ENCODE data around the gene SLC22A4. TPM values are rescaled to one million over a fixed set of nuclear protein-coding genes. Genes with fewer than 3 reads are reported as not detected.

Gene SLC22A4
- total and polyA plus RNA-seq, 2 experiments from 2014 or later: 24.0 to 26.0 TPM

DNA sequence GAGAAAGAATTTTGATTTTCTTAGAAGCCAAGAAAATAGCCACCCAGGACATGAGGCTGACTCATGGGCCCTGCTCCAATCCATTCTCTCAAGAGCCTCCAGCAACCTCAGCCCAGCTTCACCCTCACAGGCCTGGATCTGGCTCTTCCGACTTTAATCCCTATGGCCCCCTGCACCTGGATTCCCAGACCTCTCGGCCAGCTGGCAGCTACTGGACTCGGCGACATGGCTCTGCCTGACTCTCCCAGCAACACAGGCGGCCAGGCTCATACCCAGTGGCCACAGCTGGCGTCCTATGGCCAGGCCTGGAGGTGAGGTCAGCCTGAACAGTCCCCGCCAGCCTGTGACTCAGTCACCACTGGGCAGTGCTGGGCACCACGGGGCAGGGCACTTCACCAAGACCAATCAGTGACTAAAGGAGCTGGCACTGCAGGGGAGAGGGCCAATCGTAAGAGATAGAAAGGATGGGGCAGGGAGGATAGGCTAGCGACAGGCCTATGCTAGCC is 42.9 kb upstream of the SLC22A4 start:
- Histone ChIP-seq H3K9me2 (ENCODE audit: insufficient read depth) (no peaks in the 10 kb centered on the region), H3K36me3 (ENCODE audit: low read depth) (no peaks in the 10 kb centered on the region), H3K9ac (no peak overlapping the region), H3K4me2 (ENCODE audit: unreplicated experiment) (no peak overlapping the region), H3K9me3 (ENCODE audit: low read depth) (no peaks in the 10 kb centered on the region), H3K4me3 (no peak overlapping the region), H4K20me1 (ENCODE audit: insufficient read depth) (no peaks in the 10 kb centered on the region), H3K27ac (no peak overlapping the region), H3F3A (ENCODE audit: insufficient read depth) (no peaks in the 10 kb centered on the region), H3K79me2 (ENCODE audit: insufficient read depth) (no peaks in the 10 kb centered on the region), H3K27me3 (replicated peaks; ENCODE audit: insufficient read depth) (no peaks in the 10 kb centered on the region), H3K4me1 (ENCODE audit: insufficient read depth) (no peaks in the 10 kb centered on the region), H2AFZ (no peak overlapping the region)
- in situ Hi-C loops (cut with MboI): no loop called here
- TF ChIP-seq EZH2phosphoT487 (IDR thresholded peaks at IDR 0.05; ENCODE audit: insufficient read depth, low read depth) (no peak), EZH2 (IDR thresholded peaks at IDR 0.05; ENCODE audit: insufficient read depth, poor library complexity, severe bottlenecking) (no peak)
- 93 to 95% methylated on average over 10 of the region's 10 CpGs for WGBS, 2 experiments (ENCODE audit: low coverage in 1 of 2, low lambda C conversion rate in 2 of 2, missing lambda C conversion rate in 2 of 2)
- peak; percentile 31 for DNase-seq

DNA sequence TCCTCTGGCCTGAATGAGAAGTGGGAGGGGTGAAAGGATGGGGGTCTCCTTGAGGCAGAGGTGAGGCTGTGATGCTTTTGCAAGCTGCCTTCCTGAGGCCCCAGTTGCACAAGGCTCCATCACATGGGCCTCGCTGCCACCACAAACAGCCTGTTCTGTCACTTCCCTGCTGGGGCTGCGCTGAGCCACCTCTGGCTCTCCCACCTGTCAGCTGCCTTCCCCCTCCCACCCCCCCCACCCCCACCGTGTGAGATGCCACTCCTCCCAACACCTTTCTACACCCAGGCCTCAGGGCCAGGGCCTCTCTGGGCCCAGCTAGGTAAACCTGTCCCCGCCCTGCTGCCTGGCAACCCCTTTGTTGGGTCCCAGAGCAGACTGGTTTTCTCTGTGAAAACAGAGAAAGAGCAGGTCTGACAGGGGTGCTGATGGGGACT is 41.2 kb upstream of the SLC22A4 start:
- no peaks in the 10 kb centered on the region for H3K36me3 ChIP-seq (ENCODE audit: low read depth)
- H4K20me1 ChIP-seq (ENCODE audit: insufficient read depth): no peaks in the 10 kb centered on the region
- peaks cover 10% of the 10 kb centered on the region for H3K79me2 ChIP-seq (ENCODE audit: insufficient read depth)
- H3K4me2 ChIP-seq (ENCODE audit: unreplicated experiment): no peak overlapping the region
- H3K27me3 ChIP-seq (replicated peaks; ENCODE audit: insufficient read depth): no peaks in the 10 kb centered on the region
- H3K27ac ChIP-seq: no peak overlapping the region
- no peak for DNase-seq
- no peak overlapping the region for H3K9ac ChIP-seq
- no peaks in the 10 kb centered on the region for H3K9me2 ChIP-seq (ENCODE audit: insufficient read depth)
- no peaks in the 10 kb centered on the region for H3K9me3 ChIP-seq (ENCODE audit: low read depth)
- no peak overlapping the region for H2AFZ ChIP-seq
- no peak overlapping the region for H3K4me3 ChIP-seq
- WGBS, 2 experiments (ENCODE audit: low coverage in 1 of 2, low lambda C conversion rate in 2 of 2, missing lambda C conversion rate in 2 of 2): 58 to 85% methylated on average over 2 to 4 of the region's 4 CpGs
- TF ChIP-seq EZH2phosphoT487 (IDR thresholded peaks at IDR 0.05; ENCODE audit: insufficient read depth, low read depth): no peak
- TF ChIP-seq EZH2 (IDR thresholded peaks at IDR 0.05; ENCODE audit: insufficient read depth, poor library complexity, severe bottlenecking): no peak
- in situ Hi-C loops (cut with MboI): no loop called here
- H3K4me1 ChIP-seq (ENCODE audit: insufficient read depth): no peaks in the 10 kb centered on the region
- peaks cover 3% of the 10 kb centered on the region for H3F3A ChIP-seq (ENCODE audit: insufficient read depth)

- no peaks in the 10 kb centered on the region for H3K9me2 ChIP-seq (ENCODE audit: insufficient read depth)
- H4K20me1 ChIP-seq (ENCODE audit: insufficient read depth): no peaks in the 10 kb centered on the region
- no peak overlapping the region for H3K4me3 ChIP-seq
- H3K27ac ChIP-seq: no peak overlapping the region
- H3K9me3 ChIP-seq (ENCODE audit: low read depth): no peaks in the 10 kb centered on the region
- TF ChIP-seq EZH2 (IDR thresholded peaks at IDR 0.05; ENCODE audit: insufficient read depth, poor library complexity, severe bottlenecking) (no peak), EZH2phosphoT487 (IDR thresholded peaks at IDR 0.05; ENCODE audit: insufficient read depth, low read depth) (no peak)
- no peak overlapping the region for H2AFZ ChIP-seq
- 88 to 93% methylated on average over 8 of the region's 8 CpGs for WGBS, 2 experiments (ENCODE audit: low coverage in 1 of 2, low lambda C conversion rate in 2 of 2, missing lambda C conversion rate in 2 of 2)
- H3K4me1 ChIP-seq (ENCODE audit: insufficient read depth): no peaks in the 10 kb centered on the region
- peaks cover 9% of the 10 kb centered on the region for H3F3A ChIP-seq (ENCODE audit: insufficient read depth)
- no peak overlapping the region for H3K9ac ChIP-seq
- peaks cover 17% of the 10 kb centered on the region for H3K79me2 ChIP-seq (ENCODE audit: insufficient read depth)
- in situ Hi-C loops (cut with MboI): no loop called here
- H3K27me3 ChIP-seq (replicated peaks; ENCODE audit: insufficient read depth): no peaks in the 10 kb centered on the region
- H3K36me3 ChIP-seq (ENCODE audit: low read depth): no peaks in the 10 kb centered on the region
- DNase-seq: no peak
- no peak overlapping the region for H3K4me2 ChIP-seq (ENCODE audit: unreplicated experiment)
Measured at GRCh38 chr5:132253452-132254320, 40.5 kb upstream of the SLC22A4 start.

DNA sequence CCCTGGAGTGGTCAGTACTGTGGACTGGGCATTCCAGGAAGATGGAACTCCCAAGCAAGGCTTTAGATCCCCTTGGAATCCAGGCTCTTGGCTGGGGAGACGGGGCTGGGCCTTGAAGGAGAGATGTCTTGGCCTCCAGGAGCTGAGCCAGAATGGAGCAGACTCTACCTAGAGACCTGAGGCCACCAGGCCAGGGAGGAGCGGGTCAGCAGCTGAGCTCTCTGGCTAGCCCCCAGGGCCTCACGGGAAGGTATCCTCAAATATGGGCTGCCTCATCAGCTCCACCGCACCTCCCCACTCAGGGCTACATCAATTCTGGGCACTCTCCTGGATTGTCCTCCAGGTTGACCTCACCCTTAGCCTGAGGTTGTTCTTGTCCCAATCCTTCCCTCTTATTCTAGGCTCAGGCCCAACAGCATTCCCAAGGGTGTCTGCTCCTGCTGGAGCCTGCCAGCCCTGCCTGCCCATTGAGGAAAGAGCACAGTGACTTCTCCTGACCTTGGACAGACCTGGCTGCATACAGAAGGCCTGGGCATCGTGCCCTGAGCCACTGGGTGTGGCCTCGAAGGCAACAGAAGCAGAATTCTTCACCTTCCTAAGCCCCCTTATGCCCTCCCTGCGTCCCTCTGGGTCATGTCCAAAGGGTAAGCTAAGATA is 39.7 kb upstream of the SLC22A4 start:
- Histone ChIP-seq H3K4me3 (no peak overlapping the region), H4K20me1 (ENCODE audit: insufficient read depth) (no peaks in the 10 kb centered on the region), H3K4me1 (ENCODE audit: insufficient read depth) (peaks cover 2% of the 10 kb centered on the region), H3K79me2 (ENCODE audit: insufficient read depth) (peaks cover 20% of the 10 kb centered on the region), H3K27me3 (replicated peaks; ENCODE audit: insufficient read depth) (no peaks in the 10 kb centered on the region), H2AFZ (no peak overlapping the region), H3K4me2 (ENCODE audit: unreplicated experiment) (no peak overlapping the region), H3K9ac (no peak overlapping the region), H3K9me3 (ENCODE audit: low read depth) (no peaks in the 10 kb centered on the region), H3F3A (ENCODE audit: insufficient read depth) (peaks cover 13% of the 10 kb centered on the region), H3K9me2 (ENCODE audit: insufficient read depth) (no peaks in the 10 kb centered on the region), H3K27ac (no peak overlapping the region), H3K36me3 (ENCODE audit: low read depth) (no peaks in the 10 kb centered on the region)
- in situ Hi-C loops (cut with MboI): no loop called here
- 76 to 78% methylated on average over 7 of the region's 7 CpGs for WGBS, 2 experiments (ENCODE audit: low coverage in 1 of 2, low lambda C conversion rate in 2 of 2, missing lambda C conversion rate in 2 of 2)
- DNase-seq: no peak
- TF ChIP-seq EZH2 (IDR thresholded peaks at IDR 0.05; ENCODE audit: insufficient read depth, poor library complexity, severe bottlenecking): no peak
- no peak for TF ChIP-seq EZH2phosphoT487 (IDR thresholded peaks at IDR 0.05; ENCODE audit: insufficient read depth, low read depth)

Data from GM23248 (cell line).